Breast epithelium (tissue), 4 donors: ENCODE measurements around the gene CLDN6. TPM values are rescaled to one million over a fixed set of nuclear protein-coding genes. Genes with fewer than 3 reads are reported as not detected.

Experiments used
- DNase-seq, 2 donors: peaks; one replicate each; pipeline ENCODE4 v3.0.0-alpha.2; 2019; ENCODE audit warnings: low spot score in 2 of 2
- H3K27ac ChIP-seq, 2 donors: fragments of 200-600 bp; sonication (generic) in 1 of 2; one replicate each; pipeline ENCODE4 v1.5.1; 2016 to 2019; ENCODE audit warnings: mild to moderate bottlenecking in 1 of 2
- H3K27me3 ChIP-seq, 2 donors: fragments of 200-600 bp; sonication (generic) in 1 of 2; one replicate each; pipeline versions ENCODE4 v1.5.1 to v1.6.0; 2017 to 2019; ENCODE audit warnings: control low read depth in 1 of 2, mild to moderate bottlenecking in 1 of 2
- H3K36me3 ChIP-seq: fragments of 200-600 bp; one replicate; pipeline ENCODE4 v1.5.1; 2019
- H3K4me1 ChIP-seq, 2 donors: fragments of 200-600 bp; sonication (generic); one replicate each; pipeline ENCODE4 v1.5.1; 2016 to 2019; ENCODE audit warnings: control low read depth in 1 of 2
- H3K4me3 ChIP-seq, 3 donors: fragments of 200-600 bp; sonication (generic); 1 replicate in 2 of 3; 2 replicates in 1 of 3; pipeline ENCODE4 v1.5.1; 2016 to 2019; ENCODE audit warnings: mild to moderate bottlenecking in 3 of 3, moderate library complexity in 2 of 3
- H3K9me3 ChIP-seq, 2 donors: fragments of 200-600 bp; sonication (generic) in 1 of 2; one replicate each; pipeline ENCODE4 v1.5.1; 2016 to 2019; ENCODE audit warnings: control low read depth in 1 of 2
- CTCF ChIP-seq, 3 donors: fragments of 450-650 bp; IDR thresholded peaks; one replicate each; pipeline ENCODE4 v1.5.1; 2016 to 2017; ENCODE audit warnings: antibody characterized with exemption in 3 of 3, mild to moderate bottlenecking in 3 of 3, moderate library complexity in 3 of 3
- POLR2A ChIP-seq: fragments of 450-650 bp; IDR thresholded peaks from one replicate; pipeline ENCODE4 v1.6.1; 2016; ENCODE audit warnings: antibody characterized with exemption, mild to moderate bottlenecking, moderate library complexity
- POLR2AphosphoS5 ChIP-seq, 3 donors: sonication (generic); formaldehyde crosslinking; IDR thresholded peaks; one replicate each; pipeline ENCODE4 v1.6.1; 2017; ENCODE audit warnings: antibody characterized with exemption in 3 of 3
- intact Hi-C: fragments of 100-400 bp; cut with DNase I; formaldehyde crosslinking; loops from one replicate; pipeline ENCODE4 v1.15.1; 2023; ENCODE audit warnings: low total_unique reads
- total RNA-seq, 3 donors: library from RNA; depleted of rRNA; stranded (reverse); fragments of >200 nt; gene quantifications; one replicate each; pipeline ENCODE4 v1.1.0, GENCODE V29; 2016

CLDN6 gene
- total RNA-seq, 3 donors from 2014 or later, result not detected

- TF ChIP-seq CTCF (IDR thresholded peaks at IDR 0.05) (no peak), POLR2AphosphoS5 (IDR thresholded peaks at IDR 0.05) (no peak), POLR2A (no peak)
- DNase-seq, result no peak
- Histone ChIP-seq H3K4me1 (no peaks in the 10 kb centered on the region), H3K27me3 (no peaks in the 10 kb centered on the region), H3K36me3 (no peaks in the 10 kb centered on the region), H3K4me3 (peak overlapping the region in 1 of 3 donors; percentile 51), H3K27ac (no peak overlapping the region), H3K9me3 (no peaks in the 10 kb centered on the region)
- intact Hi-C loops, result no loop called here
These were observed 11.7 kb upstream of the CLDN6 start for GRCh38 chr16:3029491-3030221.

GRCh38 chr16:3028716-3029319 lies 10.8 kb upstream of the CLDN6 start:
- TF ChIP-seq POLR2A, result no peak
- TF ChIP-seq CTCF (IDR thresholded peaks at IDR 0.05), result no peak
- no peak for TF ChIP-seq POLR2AphosphoS5 (IDR thresholded peaks at IDR 0.05)
- Histone ChIP-seq H3K4me3 (no peak overlapping the region), H3K27me3 (no peaks in the 10 kb centered on the region), H3K27ac (no peak overlapping the region), H3K4me1 (no peaks in the 10 kb centered on the region), H3K36me3 (no peaks in the 10 kb centered on the region), H3K9me3 (no peaks in the 10 kb centered on the region)
- intact Hi-C loops, result no loop called here
- DNase-seq, result no peak

GRCh38 chr16:3027983-3028715 lies 10.2 kb upstream of the CLDN6 start:
- Histone ChIP-seq H3K9me3 (no peaks in the 10 kb centered on the region), H3K4me1 (peaks cover 0 to 3% of the 10 kb centered on the region in 2 donors), H3K36me3 (no peaks in the 10 kb centered on the region), H3K27ac (no peak overlapping the region), H3K27me3 (no peaks in the 10 kb centered on the region), H3K4me3 (no peak overlapping the region)
- no peak for TF ChIP-seq POLR2A
- no peak for TF ChIP-seq POLR2AphosphoS5 (IDR thresholded peaks at IDR 0.05)
- TF ChIP-seq CTCF (IDR thresholded peaks at IDR 0.05), result peak in 2 of 3 donors; percentile 42 to 68
- intact Hi-C loops, result no loop called here
- peak; percentile 80 to 84 for DNase-seq

- Histone ChIP-seq H3K36me3 (no peaks in the 10 kb centered on the region), H3K27me3 (no peaks in the 10 kb centered on the region), H3K4me3 (no peak overlapping the region), H3K27ac (no peak overlapping the region), H3K9me3 (no peaks in the 10 kb centered on the region), H3K4me1 (peaks cover 5 to 10% of the 10 kb centered on the region in 2 donors)
- DNase-seq, result no peak
- TF ChIP-seq POLR2AphosphoS5 (IDR thresholded peaks at IDR 0.05), result no peak
- TF ChIP-seq POLR2A, result no peak
- no peak for TF ChIP-seq CTCF (IDR thresholded peaks at IDR 0.05)
- intact Hi-C loops, result no loop called here
These were observed 9.5 kb upstream of the CLDN6 start for GRCh38 chr16:3027489-3027795.
